GM12878 (cell line): Measurements from ENCODE around the gene NEAT1. TPM values are rescaled to one million over a fixed set of nuclear protein-coding genes. Genes with fewer than 3 reads are reported as not detected.

ENCODE experiments used
- ATAC-seq: fragments of 200-7000 bp; cut with Tn5 transposase; 3 replicates; pipeline ENCODE4 v1.9.1; 2020; ENCODE audit warnings: mild to moderate bottlenecking, moderate library complexity
- BruUV-seq: library from RNA; stranded (reverse); fragments of 400-500 nt; replicated peaks from 2 replicates; lab custom pipeline; 2021; lab: Mats Ljungman, UMichigan
- CTCF ChIA-PET: fragments of 300-600 bp; sonication (Branson Sonifier 250); formaldehyde crosslinking; extraction: SDS; loops from one replicate; lab custom pipeline; 2021; ENCODE audit warnings: inconsistent platforms; lab: Yijun Ruan, JAX
- POLR2A ChIA-PET: fragments of 350-600 bp; formaldehyde crosslinking; extraction: SDS; loops from one replicate; lab custom pipeline; 2021; ENCODE audit warnings: inconsistent platforms; lab: Charles Lee
- RAD21 ChIA-PET: fragments of 300-600 bp; sonication (Branson Sonifier 250); formaldehyde crosslinking; loops from one replicate; lab custom pipeline; 2023; ENCODE audit warnings: antibody characterized with exemption; ENCODE audit not compliant: unreplicated experiment; lab: Charles Lee
- SMC1A ChIA-PET: fragments of 300-600 bp; sonication (Branson Sonifier 250); formaldehyde crosslinking; loops from one replicate; lab custom pipeline; 2023; ENCODE audit not compliant: unreplicated experiment, uncharacterized antibody; lab: Charles Lee
- DNase-seq: peaks from one replicate; pipeline ENCODE4 v3.0.0-alpha.2; 2011; ENCODE audit warnings: low read depth, low spot score
- FAIRE-seq: peaks from 3 replicates; lab custom pipeline; 2011; peaks lifted over from hg19 to GRCh38; lab: Jason Lieb, UNC
- H2AFZ ChIP-seq: 2 replicates; pipeline ENCODE4 v1.6.0; 2011; ENCODE audit warnings: low read depth, low read length, control low read depth; ENCODE audit not compliant: control insufficient read depth
- H3K27ac ChIP-seq: 2 replicates; pipeline ENCODE4 v1.5.1; 2011; ENCODE audit warnings: control low read depth; ENCODE audit not compliant: control insufficient read depth, insufficient read depth
- H3K27me3 ChIP-seq, 2 experiments: replicated peaks in 1 of 2; 2 replicates each; pipeline versions ENCODE4 v1.6.0 to v1.6.1; 2011; ENCODE audit warnings: low read length in 1 of 2; ENCODE audit not compliant: control insufficient read depth in 2 of 2, insufficient read depth in 2 of 2
- H3K36me3 ChIP-seq, 2 experiments: 2 replicates each; pipeline ENCODE4 v1.5.1; 2011; ENCODE audit warnings: low read length in 1 of 2; ENCODE audit not compliant: control insufficient read depth in 2 of 2, insufficient read depth in 2 of 2
- H3K4me1 ChIP-seq: 2 replicates; pipeline ENCODE4 v1.6.1; 2011; ENCODE audit warnings: mild to moderate bottlenecking, low read length, moderate library complexity, mixed read lengths; ENCODE audit not compliant: control insufficient read depth, insufficient read depth
- H3K4me2 ChIP-seq: 2 replicates; pipeline ENCODE4 v1.6.0; 2011; ENCODE audit warnings: control low read depth; ENCODE audit not compliant: control insufficient read depth, insufficient read depth
- H3K4me3 ChIP-seq: fragments of 200-600 bp; sonication (generic); 2 replicates; pipeline ENCODE4 v1.5.1; 2016
- H3K79me2 ChIP-seq: 2 replicates; pipeline ENCODE4 v1.6.0; 2011; ENCODE audit warnings: low read length; ENCODE audit not compliant: control insufficient read depth, insufficient read depth
- H3K9ac ChIP-seq: 2 replicates; pipeline ENCODE4 v1.8.0; 2011; ENCODE audit warnings: low read length, control low read depth, mixed read lengths; ENCODE audit not compliant: control insufficient read depth, insufficient read depth
- H3K9me3 ChIP-seq: replicated peaks from 3 replicates; pipeline ENCODE4 v1.5.1; 2011; ENCODE audit warnings: mild to moderate bottlenecking, low read length; ENCODE audit not compliant: control insufficient read depth, insufficient read depth
- H4K20me1 ChIP-seq: 2 replicates; pipeline ENCODE4 v1.6.0; 2011; ENCODE audit not compliant: control insufficient read depth, insufficient read depth
- ASH2L ChIP-seq: fragments of 300-600, 200-600 bp; sonication (generic); IDR thresholded peaks from 2 replicates; pipeline ENCODE4 v1.6.1; 2017; ENCODE audit warnings: low read depth, mild to moderate bottlenecking, borderline replicate concordance
- BHLHE40 ChIP-seq, 2 experiments: fragments of 450-650 bp in 1 of 2; IDR thresholded peaks; 2 replicates each; pipeline ENCODE4 v1.6.1; 2011 to 2017; ENCODE audit warnings: low read depth in 2 of 2, borderline replicate concordance in 1 of 2, improper control_type of control experiment in 1 of 2, low read length in 1 of 2, mild to moderate bottlenecking in 1 of 2
- CEBPB ChIP-seq, 2 experiments: fragments of 150-350 bp in 1 of 2; IDR thresholded peaks; 2 replicates each; pipeline ENCODE4 v1.6.1; 2012 to 2014; ENCODE audit warnings: low read depth in 2 of 2, low read length in 2 of 2, borderline replicate concordance in 1 of 2, inconsistent platforms in 1 of 2
- CHD2 ChIP-seq: IDR thresholded peaks from 2 replicates; pipeline ENCODE4 v1.6.1; 2011; ENCODE audit warnings: low read depth, low read length, improper control_type of control experiment, borderline replicate concordance
- CTCF ChIP-seq, 3 experiments: IDR thresholded peaks in 2 of 3; conservative IDR thresholded peaks in 1 of 3; 2 replicates each; pipeline ENCODE4 v1.5.1; 2011; ENCODE audit warnings: low read depth in 3 of 3, low read length in 3 of 3, mild to moderate bottlenecking in 3 of 3, control low read depth in 2 of 3, moderate library complexity in 2 of 3, inconsistent platforms in 1 of 3, mixed read lengths in 1 of 3; ENCODE audit not compliant: control insufficient read depth in 2 of 3, insufficient read depth in 1 of 3; ENCODE audit errors: extremely low read depth in 1 of 3
- EP300 ChIP-seq, 2 experiments: fragments of 150-350 bp in 1 of 2; IDR thresholded peaks; 2 replicates each; pipeline ENCODE4 v1.6.1; 2011 to 2012; ENCODE audit warnings: low read depth in 2 of 2, low read length in 2 of 2, borderline replicate concordance in 1 of 2, improper control_type of control experiment in 1 of 2, inconsistent platforms in 1 of 2; ENCODE audit not compliant: control insufficient read depth in 1 of 2
- IKZF1 ChIP-seq: fragments of 450-650 bp; conservative IDR thresholded peaks from 2 replicates; pipeline ENCODE4 v1.6.1; 2017; ENCODE audit warnings: antibody characterized with exemption, mild to moderate bottlenecking
- MAX ChIP-seq: IDR thresholded peaks from 2 replicates; pipeline ENCODE4 v1.6.1; 2012; ENCODE audit warnings: low read depth, low read length, improper control_type of control experiment
- MTA3 ChIP-seq: IDR thresholded peaks from 2 replicates; pipeline ENCODE4 v1.6.1; 2012; ENCODE audit warnings: low read length, inconsistent platforms, borderline replicate concordance
- MXI1 ChIP-seq: fragments of 150-350 bp; IDR thresholded peaks from 2 replicates; pipeline ENCODE4 v1.6.1; 2011; ENCODE audit warnings: low read depth, mild to moderate bottlenecking, inconsistent platforms, low read length, improper control_type of control experiment
- MYC ChIP-seq: IDR thresholded peaks from 2 replicates; pipeline ENCODE4 v1.6.1; 2011; ENCODE audit warnings: mild to moderate bottlenecking, low read length, moderate library complexity, inconsistent platforms; ENCODE audit not compliant: insufficient read depth, insufficient replicate concordance, insufficient read length, severe bottlenecking
- NFYA ChIP-seq: IDR thresholded peaks from 2 replicates; pipeline ENCODE4 v1.6.1; 2011; ENCODE audit warnings: low read depth, mild to moderate bottlenecking, low read length, improper control_type of control experiment, borderline replicate concordance
- PAX5 ChIP-seq: IDR thresholded peaks from 2 replicates; pipeline ENCODE4 v1.6.1; 2011; ENCODE audit warnings: low read depth, low read length, borderline replicate concordance
- POLR2A ChIP-seq: IDR thresholded peaks from 2 replicates; pipeline ENCODE4 v1.6.1; 2011; ENCODE audit warnings: low read depth, mild to moderate bottlenecking, low read length
- RUNX3 ChIP-seq: IDR thresholded peaks from 2 replicates; pipeline ENCODE4 v1.6.1; 2012; ENCODE audit warnings: low read length, inconsistent platforms
- SUPT20H ChIP-seq: IDR thresholded peaks from 2 replicates; pipeline ENCODE4 v1.6.1; 2011; ENCODE audit warnings: low read depth, mild to moderate bottlenecking, low read length, moderate library complexity, borderline replicate concordance; ENCODE audit not compliant: control insufficient read depth
- TAF1 ChIP-seq: IDR thresholded peaks from 2 replicates; pipeline ENCODE4 v1.6.1; 2011; ENCODE audit warnings: mild to moderate bottlenecking, low read depth, low read length, borderline replicate concordance
- TCF7 ChIP-seq: IDR thresholded peaks from 2 replicates; pipeline ENCODE4 v1.6.1; 2014; ENCODE audit warnings: antibody characterized with exemption, borderline replicate concordance
- YY1 ChIP-seq: IDR thresholded peaks from 2 replicates; pipeline ENCODE4 v1.6.1; 2011; ENCODE audit warnings: low read depth, mild to moderate bottlenecking, low read length
- ZNF207 ChIP-seq: fragments of 450-650 bp; IDR thresholded peaks from 2 replicates; pipeline ENCODE4 v1.6.1; 2014; ENCODE audit warnings: antibody characterized with exemption, mild to moderate bottlenecking, borderline replicate concordance
- WGBS: methylation state at CpG from one replicate; pipeline ENCODE4 v1.1.6; 2016; ENCODE audit warnings: low lambda C conversion rate; ENCODE audit not compliant: insufficient replicate concordance, insufficient coverage; ENCODE audit errors: missing lambda C conversion rate; 5-methylcytosine and 5-hydroxymethylcytosine counted together
- in situ Hi-C: fragments of 300-500 bp; cut with MboI; formaldehyde crosslinking; loops from 9 replicates; pipeline ENCODE4 v1.14.3; 2018; ENCODE audit warnings: mixed read lengths
- intact Hi-C: fragments of 100-400 bp; cut with micrococcal nuclease; formaldehyde crosslinking; loops from one replicate; pipeline ENCODE4 v1.14.2; 2022; ENCODE audit not compliant: unreplicated experiment
- polyA plus RNA-seq, 11 experiments: library from polyadenylated mRNA; depleted of rRNA in 4 of 11; unstranded in 6 of 11; stranded (reverse) in 5 of 11; fragments of >200 nt; fragmentation: Nextera tagmentation in 4 of 11; fragmentation: Illumina TruSeq in 1 of 11; extraction: Ambion mirVana in 4 of 11; extraction: Trizol in 1 of 11; gene quantifications; 1 replicate in 1 of 11; 2 replicates in 10 of 11; pipeline versions ENCODE4 v1.2.1 to v1.2.3, GENCODE V29; 2011 to 2016; ENCODE audit warnings: inconsistent platforms in 2 of 11, missing spikeins in 2 of 11, low read depth in 1 of 11
- total RNA-seq, 4 experiments: library from RNA; depleted of rRNA in 3 of 4; stranded (reverse); fragments of >200 nt in 3 of 4; fragmentation: Illumina TruSeq in 1 of 4; extraction: Trizol in 1 of 4; gene quantifications; 2 replicates each; pipeline versions ENCODE4 v1.2.1 to v1.2.3, GENCODE V29; 2013 to 2021

Gene NEAT1
- total and polyA plus RNA-seq, 10 of the 15 experiments (the other 5 are each of a cell fraction or from before 2014, with no cell fraction given), result 13.6 to 328 (median 69.4) TPM

GRCh38 chr11:65487467-65488272 lies 65.1 kb downstream of the NEAT1 start:
- Histone ChIP-seq H3K36me3 (no peaks in the 10 kb centered on the region), H3K9me3 (no peaks in the 10 kb centered on the region), H3K79me2 (peaks cover 15% of the 10 kb centered on the region), H3K4me2 (peak overlapping the region; percentile 87), H3K27ac (peak overlapping the region; percentile 62), H3K4me3 (peak overlapping the region; percentile 15; the same call in 1 of the 2 replicates), H4K20me1 (no peaks in the 10 kb centered on the region), H2AFZ (peak overlapping the region; percentile 40), H3K9ac (no peak overlapping the region), H3K27me3 (no peaks in the 10 kb centered on the region), H3K4me1 (peaks cover 61% of the 10 kb centered on the region)
- CTCF ChIA-PET, result interaction anchor here (0.9 to 27.9 kb wide), 4 partner anchors 12 to 170 kb away, joined by 3 to 728 read pairs (median 8); partner anchors contain the start of gene MALAT1
- RAD21 ChIA-PET, result interaction anchor here (0.9 to 3.2 kb wide), 9 partner anchors 8 to 71 kb away, joined by 3 to 29 read pairs (median 6); partner anchors contain the start of gene MALAT1
- WGBS, result 55% methylated on average over 15 of the region's 17 CpGs
- POLR2A ChIA-PET, result interaction anchor here (0.5 to 16.2 kb wide), 8 partner anchors 9 to 38 kb away, joined by 3 to 429 read pairs (median 8); partner anchors contain the start of gene MALAT1
- DNase-seq (no peak), ATAC-seq (peak; percentile 79), FAIRE-seq (no peak)
- intact Hi-C loops (no loop called here), in situ Hi-C loops (no loop called here)
- SMC1A ChIA-PET, result interaction anchor here (1.3 to 15.8 kb wide), 6 partner anchors 10 to 71 kb away, joined by 4 to 146 read pairs (median 20); partner anchors contain the start of gene MALAT1
- no TSS peak for BruUV-seq
- TF ChIP-seq CTCF (IDR thresholded peaks at IDR 0.05 in 2 of 3, conservative IDR thresholded peaks at IDR 0.05 in 1 of 3; ENCODE audit: control insufficient read depth in 2 of 3, extremely low read depth in 1 of 3, insufficient read depth in 1 of 3, low read depth in 3 of 3, low read length in 3 of 3) (peak in 1 of 3 experiments; percentile 12; a peak in 2 of 6 replicates), NFYA (no peak; the same call in 1 of the 2 replicates), ZNF207 (no peak), MTA3 (no peak), ASH2L (no peak), EP300 (IDR thresholded peaks at IDR 0.05; ENCODE audit: borderline replicate concordance in 1 of 2, control insufficient read depth in 1 of 2, low read depth in 2 of 2, low read length in 2 of 2) (peak in 1 of 2 experiments; percentile 61; a peak in 1 of 4 replicates), CHD2 (0 out of 2 replicates have a peak, but pooled peaks have one; percentile 21), YY1 (peak; percentile 71; the same call in 1 of the 2 replicates), SUPT20H (no peak), MAX (peak; percentile 49; the same call in 1 of the 2 replicates), TCF7 (no peak), MXI1 (peak; percentile 78; the same call in 1 of the 2 replicates), PAX5 (peak; percentile 84; the same call in 1 of the 2 replicates), IKZF1 (peak; percentile 21; the same call in 1 of the 2 replicates), MYC (no peak), TAF1 (no peak), POLR2A (peak; percentile 48; the same call in 1 of the 2 replicates), BHLHE40 (IDR thresholded peaks at IDR 0.05; ENCODE audit: borderline replicate concordance in 1 of 2, low read depth in 2 of 2, low read length in 1 of 2) (peak; percentile 93 to 94), RUNX3 (no peak), CEBPB (IDR thresholded peaks at IDR 0.05; ENCODE audit: borderline replicate concordance in 1 of 2, low read depth in 2 of 2, low read length in 2 of 2) (peak in 1 of 2 experiments; percentile 63; a peak in 1 of 4 replicates)
